A549 (cell line): ENCODE measurements around the gene FBP1.

Experiments used
- CBX2 ChIP-seq: fragments of 200-600 bp; sonication (generic); IDR thresholded peaks from 2 replicates; pipeline ENCODE4 v1.6.1; 2016; ENCODE audit warnings: low read depth, mild to moderate bottlenecking, borderline replicate concordance
- CTCF ChIP-seq: fragments of >200 bp; sonication (Bioruptor Twin); formaldehyde crosslinking; IDR thresholded peaks from 3 replicates; pipeline ENCODE4 v1.5.1; 2016
- MAX ChIP-seq: IDR thresholded peaks from 2 replicates; pipeline ENCODE4 v1.6.1; 2012
- MYC ChIP-seq: IDR thresholded peaks from 2 replicates; pipeline ENCODE4 v1.6.1; 2012; ENCODE audit warnings: mild to moderate bottlenecking, inconsistent platforms, low read length, improper control_type of control experiment, borderline replicate concordance
- POLR2A ChIP-seq: IDR thresholded peaks from 2 replicates; pipeline ENCODE4 v1.6.1; 2012; ENCODE audit warnings: mild to moderate bottlenecking, low read length
- REST ChIP-seq: fragments of 200-600 bp; sonication (generic); IDR thresholded peaks from 2 replicates; pipeline ENCODE4 v1.6.1; 2016; ENCODE audit warnings: antibody characterized with exemption, mild to moderate bottlenecking, moderate library complexity

- TF ChIP-seq MAX (no peak), MYC (no peak), POLR2A (no peak), CBX2 (no peak), REST (no peak), CTCF (no peak)
Measured at GRCh38 chr9:94676446-94677131, 37.3 kb upstream of the FBP1 start.
